ENCODE measurements around the gene CCDC12.

The CCDC12 gene

DNA sequence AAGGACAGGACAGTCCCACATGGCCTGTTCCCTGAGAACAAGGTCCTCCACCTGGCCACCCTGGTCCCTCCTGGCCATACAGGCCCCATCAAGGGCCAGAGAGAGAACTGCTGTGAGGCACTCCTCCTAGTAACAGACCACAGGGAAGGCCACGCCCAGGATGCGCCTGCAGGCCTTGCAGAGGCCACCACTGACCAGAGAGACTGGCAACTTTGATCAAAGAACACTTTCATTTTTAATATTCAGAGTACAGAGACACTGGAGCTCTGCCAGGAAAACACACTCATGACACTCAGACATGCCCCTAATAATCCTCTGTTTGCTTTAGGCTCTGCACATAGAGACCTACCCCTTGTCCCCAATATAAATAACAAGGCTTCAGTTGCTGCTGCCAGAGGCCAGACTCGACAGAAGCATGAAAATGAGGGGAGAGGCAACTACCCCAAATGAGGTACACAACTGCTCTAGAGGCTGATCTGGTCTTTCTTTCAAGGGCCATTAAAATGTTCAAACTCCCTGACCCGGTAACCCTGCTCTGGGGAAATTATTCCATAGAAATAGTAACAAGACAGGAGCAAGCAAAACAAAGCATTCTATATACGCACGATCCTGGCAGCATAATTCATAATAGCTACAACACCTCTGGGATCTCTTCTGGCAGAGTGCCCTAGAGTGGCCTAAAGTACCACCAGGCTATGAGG lies 44.8 kb downstream of the CCDC12 start:
- Histone ChIP-seq H3K9ac (ENCODE audit: low read depth, low read length) (no peak overlapping the region), H4K20me1 (ENCODE audit: insufficient read depth, low read length) (peaks cover 84% of the 10 kb centered on the region), H3K4me3 (ENCODE audit: low read depth in 1 of 2, low read length in 2 of 2) (no peak overlapping the region), H2AFZ (ENCODE audit: low read depth, low read length) (no peak overlapping the region), H3K4me1 (ENCODE audit: insufficient read depth, low read length) (peaks cover 5% of the 10 kb centered on the region; the same call in 1 of the 2 replicates), H3K36me3 (ENCODE audit: insufficient read depth, low read length) (peaks cover 77% of the 10 kb centered on the region), H3K27me3 (ENCODE audit: insufficient read depth, low read length, poor library complexity) (no peaks in the 10 kb centered on the region), H3K79me2 (ENCODE audit: insufficient read depth, low read length) (peaks cover 96% of the 10 kb centered on the region), H3K9me3 (ENCODE audit: insufficient read depth, low read length, severe bottlenecking) (no peaks in the 10 kb centered on the region), H3K27ac (ENCODE audit: low read length) (peak overlapping the region; percentile 42), H3K4me2 (ENCODE audit: insufficient read depth, low read length) (no peak overlapping the region)
- DNase-seq (no peak), ATAC-seq (ENCODE audit: insufficient read depth, low read depth) (no peak)
- TF ChIP-seq CTCF (IDR thresholded peaks at IDR 0.05; ENCODE audit: borderline replicate concordance, extremely low read depth, low read length, poor library complexity, severe bottlenecking) (no peak), EZH2 (IDR thresholded peaks at IDR 0.05; ENCODE audit: borderline replicate concordance, low read depth, low read length, severe bottlenecking) (no peak)

GRCh38 chr3:46930945-46931403 lies 45.6 kb downstream of the CCDC12 start:
- Histone ChIP-seq H3K27ac (ENCODE audit: low read length) (peak overlapping the region; percentile 42; the same call in 1 of the 2 replicates), H3K4me2 (ENCODE audit: insufficient read depth, low read length) (no peak overlapping the region), H3K36me3 (ENCODE audit: insufficient read depth, low read length) (peaks cover 77% of the 10 kb centered on the region), H3K79me2 (ENCODE audit: insufficient read depth, low read length) (peaks cover 95% of the 10 kb centered on the region), H2AFZ (ENCODE audit: low read depth, low read length) (no peak overlapping the region), H4K20me1 (ENCODE audit: insufficient read depth, low read length) (peaks cover 85% of the 10 kb centered on the region), H3K9me3 (ENCODE audit: insufficient read depth, low read length, severe bottlenecking) (no peaks in the 10 kb centered on the region), H3K27me3 (ENCODE audit: insufficient read depth, low read length, poor library complexity) (no peaks in the 10 kb centered on the region), H3K4me1 (ENCODE audit: insufficient read depth, low read length) (peaks cover 9% of the 10 kb centered on the region; the same call in 1 of the 2 replicates), H3K4me3 (ENCODE audit: low read depth in 1 of 2, low read length in 2 of 2) (no peak overlapping the region), H3K9ac (ENCODE audit: low read depth, low read length) (no peak overlapping the region)
- ATAC-seq (ENCODE audit: insufficient read depth, low read depth) (no peak), DNase-seq (no peak)
- TF ChIP-seq CTCF (IDR thresholded peaks at IDR 0.05; ENCODE audit: borderline replicate concordance, extremely low read depth, low read length, poor library complexity, severe bottlenecking) (no peak), EZH2 (IDR thresholded peaks at IDR 0.05; ENCODE audit: borderline replicate concordance, low read depth, low read length, severe bottlenecking) (no peak)

DNA sequence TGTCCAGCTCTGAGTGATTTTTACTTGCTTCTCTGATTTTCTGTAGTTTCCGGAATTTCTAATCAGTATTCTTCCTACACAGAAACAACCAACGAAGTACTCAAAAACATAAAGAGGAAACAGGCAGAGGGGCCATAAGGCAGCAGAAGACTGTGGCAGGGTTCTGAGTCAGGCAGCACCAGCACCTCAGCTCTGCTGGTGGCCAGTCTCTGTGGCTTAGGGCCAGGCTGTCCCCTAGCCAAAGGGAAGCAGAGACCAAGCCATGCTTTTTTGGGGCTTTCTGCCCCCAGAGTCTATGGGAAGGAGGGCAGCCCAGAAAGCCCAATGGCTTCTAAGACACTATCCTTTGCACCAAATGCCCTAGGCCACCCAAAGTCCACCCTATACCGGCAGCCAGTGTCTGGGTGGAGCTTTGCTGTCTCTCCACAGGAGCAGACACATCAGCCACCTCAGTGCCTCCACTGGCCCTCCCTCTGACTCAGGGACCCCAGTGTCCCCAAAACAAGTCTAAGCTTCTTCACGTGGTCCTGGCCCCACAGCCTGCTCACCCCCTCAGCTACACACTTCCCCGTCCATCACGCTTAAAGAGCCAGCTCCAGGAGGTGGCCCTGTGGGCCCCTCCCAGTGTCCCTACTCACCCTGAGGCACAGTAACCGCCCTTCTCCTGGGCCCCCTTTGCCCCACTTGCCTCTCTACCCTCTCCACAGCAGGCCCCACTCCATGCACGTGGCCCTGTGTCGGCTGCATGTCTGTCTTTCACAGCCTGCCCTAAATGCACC lies 46.2 kb downstream of the CCDC12 start:
- Histone ChIP-seq H2AFZ (ENCODE audit: low read depth, low read length) (no peak overlapping the region), H3K4me2 (ENCODE audit: insufficient read depth, low read length) (no peak overlapping the region), H4K20me1 (ENCODE audit: insufficient read depth, low read length) (peaks cover 86% of the 10 kb centered on the region), H3K9ac (ENCODE audit: low read depth, low read length) (no peak overlapping the region), H3K27me3 (ENCODE audit: insufficient read depth, low read length, poor library complexity) (no peaks in the 10 kb centered on the region), H3K9me3 (ENCODE audit: insufficient read depth, low read length, severe bottlenecking) (no peaks in the 10 kb centered on the region), H3K4me3 (ENCODE audit: low read depth in 1 of 2, low read length in 2 of 2) (no peak overlapping the region), H3K27ac (ENCODE audit: low read length) (peak overlapping the region; percentile 44; the same call in 1 of the 2 replicates), H3K79me2 (ENCODE audit: insufficient read depth, low read length) (peaks cover 95% of the 10 kb centered on the region), H3K36me3 (ENCODE audit: insufficient read depth, low read length) (peaks cover 77% of the 10 kb centered on the region), H3K4me1 (ENCODE audit: insufficient read depth, low read length) (peaks cover 9% of the 10 kb centered on the region; the same call in 1 of the 2 replicates)
- no peak for DNase-seq
- ATAC-seq (ENCODE audit: insufficient read depth, low read depth): no peak
- TF ChIP-seq CTCF (IDR thresholded peaks at IDR 0.05; ENCODE audit: borderline replicate concordance, extremely low read depth, low read length, poor library complexity, severe bottlenecking): no peak
- no peak for TF ChIP-seq EZH2 (IDR thresholded peaks at IDR 0.05; ENCODE audit: borderline replicate concordance, low read depth, low read length, severe bottlenecking)

Measured in DND-41 (cell line).